GM19035 (cell line): ENCODE results near the gene TOR1AIP2.

Experiments used
- ATAC-seq: cut with Tn5 transposase; IDR thresholded peaks from one replicate; pipeline ENCODE4 v1.9.1; 2021; ENCODE audit not compliant: unreplicated experiment

The TOR1AIP2 gene

DNA sequence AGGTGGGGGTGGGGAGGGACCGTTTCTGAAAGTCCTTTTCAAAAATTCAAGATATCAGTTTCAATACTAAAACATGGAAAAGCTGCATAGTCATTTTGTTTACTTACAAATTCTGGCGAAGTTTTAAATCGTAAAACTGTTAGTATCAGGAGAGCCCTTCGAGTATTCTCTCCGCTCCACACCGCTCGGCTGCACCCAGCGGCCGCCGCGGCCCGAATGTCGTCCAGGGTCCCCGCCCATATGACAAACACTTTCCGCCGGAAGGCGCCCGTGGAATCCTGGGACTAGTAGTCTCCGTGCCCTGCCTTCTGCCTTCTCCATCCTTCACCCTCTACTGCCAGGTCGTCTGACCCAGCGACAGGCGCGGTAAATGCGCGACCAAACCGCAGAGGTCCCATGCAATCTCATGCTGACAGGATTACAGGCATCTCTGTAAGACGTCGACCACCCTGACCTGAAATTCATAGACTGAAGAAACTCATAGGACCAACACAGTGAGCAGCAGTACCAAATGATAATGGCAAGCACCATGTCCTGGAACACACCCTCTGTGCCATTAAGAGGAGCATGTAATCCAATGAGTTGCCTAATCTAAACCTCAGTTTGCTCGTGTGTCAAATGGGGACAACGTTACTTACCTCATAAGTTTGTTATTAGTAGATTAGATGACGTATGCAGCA is at the start of gene TOR1AIP2:
TOR1AIP2 (minus strand) TSS at position 218 of the 680 bp plus-strand sequence. CDS start 25,138 bp downstream, outside the sequence.
- ATAC-seq, result peak; percentile 62

GRCh38 chr1:179926850-179927205 is 49.2 kb upstream of the TOR1AIP2 start:
- no peak for ATAC-seq

DNA sequence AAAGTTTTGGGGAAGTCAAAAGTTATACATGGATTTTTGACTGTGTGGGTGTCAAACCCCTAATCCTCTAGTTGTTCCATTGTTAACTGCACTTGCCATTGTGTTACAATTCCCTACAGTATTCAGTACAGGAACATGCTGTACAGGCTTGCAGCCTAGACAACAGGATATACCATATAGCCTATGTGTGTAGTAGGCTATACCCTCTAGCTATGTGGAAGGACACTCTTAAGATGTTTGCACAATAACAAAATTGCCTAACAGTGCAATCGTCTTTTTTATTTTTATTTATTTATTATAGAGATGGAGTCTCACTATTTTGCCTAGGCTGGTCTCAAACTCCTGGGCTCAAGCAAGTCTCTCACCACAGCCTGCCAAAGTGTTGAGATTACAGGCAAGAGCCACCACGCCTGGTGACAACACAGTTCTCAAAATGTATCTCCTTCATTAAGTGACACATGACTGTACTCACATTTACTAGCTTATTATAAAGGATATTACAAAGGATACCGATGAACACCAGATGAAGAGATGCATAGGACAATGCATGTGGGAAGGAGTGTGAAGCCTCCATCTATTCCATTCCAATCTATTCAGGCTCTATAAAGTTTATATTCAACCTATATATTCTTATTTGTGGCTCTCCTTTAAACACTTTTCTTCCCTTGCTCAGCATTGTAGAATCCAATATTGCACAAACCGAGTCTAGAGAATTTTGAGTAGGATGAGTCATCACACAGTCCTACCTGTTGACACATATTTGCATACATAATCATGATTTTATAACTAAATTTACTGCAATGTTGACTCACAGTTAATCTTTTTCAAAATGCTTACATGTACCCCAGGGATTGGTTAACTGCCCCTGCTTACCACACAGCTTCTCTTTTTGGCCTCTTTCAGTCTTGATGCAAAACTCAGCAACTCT is 48.6 kb upstream of the TOR1AIP2 start:
- no peak for ATAC-seq

DNA sequence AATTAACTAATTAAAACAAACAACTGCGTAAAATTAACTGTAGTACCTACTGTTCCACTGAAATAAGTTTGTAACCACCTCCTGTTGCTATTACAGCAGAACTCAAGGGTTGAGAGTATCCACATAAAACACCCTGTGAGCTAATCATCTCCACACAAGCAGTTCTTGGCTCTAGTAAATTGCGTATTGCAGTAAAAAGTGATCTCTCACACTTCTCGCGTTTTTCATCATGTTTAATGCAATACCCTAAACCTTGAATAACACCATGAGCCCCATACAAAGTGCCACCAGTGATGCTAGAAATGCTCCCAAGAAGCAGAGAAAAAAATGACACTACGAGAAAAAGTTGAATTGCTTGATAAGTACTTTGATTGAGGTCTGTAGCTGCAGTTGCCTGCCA is 47.7 kb upstream of the TOR1AIP2 start:
- no peak for ATAC-seq

- ATAC-seq, result no peak
These were observed 46.7 kb upstream of the TOR1AIP2 start for GRCh38 chr1:179924268-179924667.

GRCh38 chr1:179923029-179923428 is 45.4 kb upstream of the TOR1AIP2 start:
- ATAC-seq, result no peak

GRCh38 chr1:179921981-179922872 is 44.6 kb upstream of the TOR1AIP2 start:
- no peak for ATAC-seq

DNA sequence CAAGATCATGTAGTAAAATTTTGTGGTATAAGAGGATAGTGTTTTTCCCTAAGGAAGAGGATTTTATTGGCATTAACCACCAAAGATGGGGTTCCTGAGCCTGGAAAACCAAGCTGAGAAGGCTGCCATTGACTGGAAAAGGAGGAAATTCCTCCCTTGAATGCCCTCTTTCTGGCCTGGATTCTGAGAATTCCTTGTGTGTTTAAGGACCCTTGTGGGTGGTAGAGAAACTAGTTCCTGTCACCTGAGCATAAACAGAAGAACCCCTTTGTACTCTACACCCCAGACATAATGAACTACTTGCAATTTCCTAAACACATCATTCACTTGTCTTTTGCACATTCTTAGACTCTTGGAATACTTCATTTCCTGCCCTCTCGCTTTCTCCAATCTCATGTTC is 43.9 kb upstream of the TOR1AIP2 start:
- ATAC-seq, result no peak

DNA sequence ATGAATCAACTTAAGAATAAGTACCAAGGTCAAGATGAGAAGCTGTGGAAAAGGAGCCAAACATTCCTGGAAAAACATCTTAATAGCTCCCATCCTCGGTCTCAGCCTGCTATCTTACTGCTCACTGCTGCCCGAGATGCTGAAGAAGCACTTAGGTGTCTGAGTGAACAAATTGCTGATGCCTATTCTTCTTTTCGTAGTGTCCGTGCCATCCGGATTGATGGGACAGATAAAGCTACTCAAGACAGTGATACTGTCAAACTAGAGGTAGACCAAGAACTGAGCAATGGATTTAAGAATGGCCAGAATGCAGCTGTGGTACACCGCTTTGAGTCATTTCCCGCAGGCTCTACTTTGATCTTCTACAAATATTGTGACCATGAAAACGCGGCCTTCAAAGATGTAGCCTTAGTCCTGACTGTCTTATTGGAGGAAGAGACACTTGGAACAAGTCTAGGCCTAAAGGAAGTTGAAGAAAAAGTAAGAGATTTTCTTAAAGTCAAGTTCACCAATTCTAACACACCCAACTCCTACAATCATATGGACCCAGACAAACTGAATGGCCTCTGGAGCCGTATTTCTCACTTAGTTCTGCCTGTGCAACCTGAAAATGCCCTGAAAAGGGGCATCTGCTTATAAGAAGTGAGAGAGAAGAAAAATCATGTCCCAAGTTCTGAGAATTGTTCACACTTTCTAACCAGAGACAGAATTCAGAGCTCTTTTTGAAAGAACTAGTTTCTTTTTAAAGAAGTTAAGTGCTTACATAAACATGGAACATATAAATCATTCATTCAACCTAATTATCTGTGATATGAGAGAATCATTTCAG is 40.2 kb upstream of the TOR1AIP2 start:
- ATAC-seq, result no peak

GRCh38 chr1:179911812-179912211 is 34.2 kb upstream of the TOR1AIP2 start:
- ATAC-seq, result no peak

DNA sequence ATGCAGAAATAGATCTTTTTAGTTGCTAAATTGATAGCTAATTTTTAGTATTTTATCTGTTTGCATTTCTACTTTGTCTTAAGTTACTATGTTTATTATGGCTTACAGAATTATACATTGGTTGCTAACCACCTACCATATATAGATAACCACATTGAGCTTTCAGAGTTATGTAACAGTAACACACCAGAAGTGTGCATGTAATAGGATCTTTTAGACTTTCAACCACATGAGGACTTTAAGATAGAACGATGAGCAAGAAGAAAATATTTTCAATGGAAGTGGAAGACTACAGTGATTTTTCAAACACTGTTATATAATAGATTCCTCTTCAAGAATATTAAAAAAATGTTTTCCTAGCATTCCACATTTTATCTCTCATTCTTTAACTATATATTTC is 33.3 kb upstream of the TOR1AIP2 start:
- no peak for ATAC-seq

- no peak for ATAC-seq
These were observed 12.0 kb upstream of the TOR1AIP2 start for GRCh38 chr1:179889589-179889988.

GRCh38 chr1:179888071-179888470 is 10.5 kb upstream of the TOR1AIP2 start:
- no peak for ATAC-seq

- ATAC-seq, result no peak
These were observed 6.1 kb upstream of the TOR1AIP2 start for GRCh38 chr1:179883745-179884138.

DNA sequence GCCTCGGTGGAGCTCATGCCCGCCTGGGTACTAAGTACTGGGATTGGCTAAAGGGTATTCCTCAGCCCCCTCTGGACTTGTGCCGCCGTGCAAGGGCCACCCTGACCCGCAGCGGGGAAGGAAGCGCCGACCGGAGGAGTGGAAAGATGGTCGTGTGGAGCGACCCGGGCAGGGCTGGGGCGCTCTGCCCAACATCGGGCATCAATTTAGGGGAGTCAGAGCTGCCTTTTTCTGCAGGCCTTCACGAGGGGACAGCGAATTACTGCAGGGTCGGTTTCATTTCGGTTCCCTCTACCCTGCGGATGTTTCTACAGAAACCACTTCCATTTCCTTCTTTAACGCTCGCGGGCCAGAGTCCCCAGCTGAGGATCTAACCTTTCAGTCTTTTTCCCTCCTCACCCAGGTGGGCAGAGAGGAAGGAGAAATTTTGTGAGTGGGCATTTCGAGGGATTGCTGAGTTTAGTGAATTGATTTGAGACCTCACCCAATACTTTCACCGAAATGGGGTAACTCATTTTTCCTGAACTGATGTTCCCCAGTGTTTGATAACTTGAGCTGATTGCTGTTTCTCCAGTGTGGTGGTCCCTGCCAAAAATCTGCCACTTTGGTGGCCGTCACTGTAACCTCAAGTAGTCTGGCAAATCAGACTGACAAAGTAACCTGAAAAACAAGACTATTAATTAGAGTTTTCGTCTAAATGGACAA is 5.6 kb upstream of the TOR1AIP2 start:
- ATAC-seq, result peak; percentile 15

DNA sequence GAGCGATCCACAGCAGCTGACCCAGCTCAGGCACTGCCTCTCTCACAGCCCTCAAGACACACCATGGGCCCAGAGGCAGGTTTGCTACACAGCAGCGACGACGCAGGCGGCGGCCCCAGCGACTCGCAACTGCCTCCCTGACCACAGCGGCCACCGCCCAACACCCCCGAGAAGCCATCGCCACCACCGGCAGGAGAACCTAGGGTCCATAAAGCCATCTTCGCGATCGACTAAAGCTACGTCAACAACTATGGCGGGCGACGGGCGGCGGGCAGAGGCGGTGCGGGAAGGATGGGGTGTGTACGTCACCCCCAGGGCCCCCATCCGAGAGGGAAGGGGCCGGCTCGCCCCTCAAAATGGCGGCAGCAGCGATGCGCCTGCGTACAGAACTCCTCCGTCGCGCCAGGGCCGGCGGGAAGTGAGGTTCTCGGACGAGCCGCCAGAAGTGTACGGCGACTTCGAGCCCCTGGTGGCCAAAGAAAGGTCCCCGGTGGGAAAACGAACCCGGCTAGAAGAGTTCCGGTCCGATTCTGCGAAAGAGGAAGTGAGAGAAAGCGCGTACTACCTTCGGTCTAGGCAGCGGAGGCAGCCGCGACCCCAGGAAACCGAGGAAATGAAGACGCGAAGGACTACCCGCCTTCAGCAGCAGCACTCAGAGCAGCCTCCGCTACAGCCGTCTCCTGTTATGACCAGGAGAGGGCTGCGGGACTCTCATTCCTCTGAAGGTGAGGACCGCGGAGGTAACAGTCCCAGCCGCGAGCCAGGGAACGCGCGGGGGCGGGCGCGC is 4.8 kb upstream of the TOR1AIP2 start, which contains the start of gene TOR1AIP1:
TOR1AIP1 (plus strand) TSS at position 33 of the 787 bp plus-strand sequence; CDS start at position 251, 218 bp downstream.
- peak; percentile 77 for ATAC-seq

DNA sequence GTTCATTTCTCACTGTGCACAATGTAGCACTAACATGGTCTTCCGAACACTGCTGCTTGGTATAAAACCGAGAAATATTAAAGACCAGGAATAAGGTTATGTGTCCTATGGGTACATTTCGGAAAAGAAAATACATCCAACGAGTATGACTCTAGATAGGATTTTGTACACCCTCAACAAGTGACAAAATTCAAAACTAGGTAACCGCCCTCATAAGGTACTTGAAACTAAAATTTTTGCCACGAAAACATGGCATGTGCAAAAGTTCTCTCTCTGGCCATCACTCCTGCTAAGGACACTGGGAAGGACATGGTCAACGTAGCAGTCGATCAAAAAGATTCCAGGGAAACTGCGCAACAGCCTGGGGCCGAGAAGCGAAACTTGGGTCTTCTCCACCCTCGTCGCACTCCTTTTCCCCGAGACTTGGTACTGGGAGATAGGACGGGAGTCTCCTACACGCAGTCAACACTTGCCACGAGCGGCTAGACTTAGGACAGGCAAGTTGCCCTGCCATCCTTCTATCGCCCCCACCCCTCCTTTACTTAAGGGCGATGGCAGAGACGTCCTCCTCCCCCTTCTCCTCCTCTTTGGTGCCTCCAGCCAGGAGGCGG is 4.1 kb upstream of the TOR1AIP2 start:
- no peak for ATAC-seq

- no peak for ATAC-seq
These were observed 2.2 kb upstream of the TOR1AIP2 start for GRCh38 chr1:179879797-179880196.
